VCaP (cell line): ENCODE data around the gene GPR3.

Experiments used
- H3K27ac ChIP-seq: fragments of 450-650 bp; 2 replicates; pipeline ENCODE4 v1.5.1; 2017
- CTCF ChIP-seq: fragments of 450-650 bp; conservative IDR thresholded peaks from 2 replicates; pipeline ENCODE4 v1.5.1; 2017; ENCODE audit warnings: mild to moderate bottlenecking, moderate library complexity

The GPR3 gene

GRCh38 chr1:27374362-27375086, 17.9 kb upstream of the GPR3 start, which contains the start of gene FCN3:
Gene FCN3, minus strand, starts transcription at chr1:27374824. Its CDS starts 6 bp downstream, at chr1:27374818.
- no peak within 1 kb of the TSS for H3K27ac ChIP-seq
- TF ChIP-seq CTCF = no peak

DNA sequence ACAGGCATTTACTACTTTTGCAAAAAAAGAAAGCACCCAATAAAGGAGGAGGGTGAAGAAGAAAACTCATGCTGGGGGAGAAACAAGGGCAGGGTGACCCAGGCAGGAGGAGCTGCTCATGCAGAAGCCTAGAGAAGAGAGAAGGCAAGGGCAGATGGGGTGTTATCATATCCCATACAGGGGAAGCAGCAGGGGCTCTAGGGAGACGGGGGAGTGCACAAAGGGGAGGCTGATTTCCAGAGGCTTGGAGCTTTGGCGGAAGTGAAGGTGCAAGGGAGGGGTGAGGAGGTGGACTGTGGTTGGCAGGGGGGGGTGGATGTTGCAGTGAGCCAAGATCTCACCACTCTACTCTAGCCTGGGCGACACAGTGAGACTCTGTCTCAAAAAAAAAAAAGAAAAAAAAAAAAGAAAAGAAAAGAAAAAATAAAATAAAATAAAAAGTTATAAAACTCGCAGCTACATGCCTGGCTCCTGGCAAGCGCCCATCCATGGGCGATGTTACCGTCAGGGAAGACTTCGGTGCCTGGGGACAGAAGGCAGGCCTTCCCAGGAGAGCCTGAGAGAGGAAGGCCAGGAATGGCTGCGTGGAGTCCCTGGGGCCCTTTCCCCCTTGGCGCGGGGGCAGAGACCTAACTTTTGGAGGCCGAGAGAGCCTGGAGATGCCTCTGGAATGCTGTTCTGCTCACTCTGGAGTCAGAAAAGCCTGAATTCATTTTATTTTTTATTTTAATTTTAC, 14.5 kb upstream of the GPR3 start:
- H3K27ac ChIP-seq = no peak overlapping the region
- TF ChIP-seq CTCF = no peak

DNA sequence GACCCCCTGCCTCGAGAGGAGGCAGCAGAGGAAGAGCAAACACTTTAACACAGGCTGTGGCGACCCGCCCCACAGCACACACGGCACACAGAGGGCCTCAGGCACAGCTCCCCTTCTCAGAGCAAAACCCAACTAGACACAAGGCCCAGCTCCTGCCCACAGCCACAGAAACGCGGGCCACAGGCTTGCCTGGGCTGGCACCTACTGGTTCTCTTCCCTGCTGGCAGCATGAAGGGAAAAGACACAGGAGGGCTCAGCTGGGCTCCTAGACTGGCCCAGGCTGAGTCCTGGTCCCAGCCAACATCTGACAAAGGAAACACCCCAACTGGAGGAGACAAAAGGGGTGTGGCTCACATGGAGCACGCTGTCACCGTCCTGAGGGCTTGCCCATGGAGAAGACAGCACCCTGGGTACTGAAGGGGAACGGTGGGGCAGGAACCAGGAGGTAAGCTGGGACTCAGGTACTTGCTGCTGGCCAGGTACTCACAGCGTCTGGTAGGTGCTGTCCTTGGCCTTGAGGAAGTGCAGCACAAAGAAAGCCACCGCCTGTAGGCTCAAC, 12.8 kb upstream of the GPR3 start:
- no peak overlapping the region for H3K27ac ChIP-seq
- TF ChIP-seq CTCF = no peak

DNA sequence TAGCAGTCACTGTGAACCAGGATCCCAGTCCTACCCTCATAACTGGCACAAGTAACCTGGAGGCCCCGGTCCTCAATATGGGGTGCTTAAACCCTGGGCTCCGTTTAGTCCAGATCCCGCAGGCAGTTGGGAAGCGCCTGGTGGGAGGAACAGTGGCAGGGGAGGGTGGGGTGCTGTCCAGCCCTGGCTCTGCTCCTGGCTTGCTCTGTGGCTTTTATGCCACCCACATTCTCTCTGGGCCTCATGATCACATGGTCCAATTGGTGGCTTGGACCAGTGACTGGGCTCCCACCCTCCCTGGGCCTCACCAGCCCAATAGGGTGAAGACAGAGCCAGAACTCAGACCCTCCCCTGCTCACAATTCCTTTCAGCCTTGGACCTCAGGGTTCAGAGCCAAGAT, 12.2 kb upstream of the GPR3 start:
- TF ChIP-seq CTCF = no peak
- H3K27ac ChIP-seq = no peak overlapping the region

- TF ChIP-seq CTCF = no peak
Measured at GRCh38 chr1:27380766-27381733, 11.4 kb upstream of the GPR3 start.

DNA sequence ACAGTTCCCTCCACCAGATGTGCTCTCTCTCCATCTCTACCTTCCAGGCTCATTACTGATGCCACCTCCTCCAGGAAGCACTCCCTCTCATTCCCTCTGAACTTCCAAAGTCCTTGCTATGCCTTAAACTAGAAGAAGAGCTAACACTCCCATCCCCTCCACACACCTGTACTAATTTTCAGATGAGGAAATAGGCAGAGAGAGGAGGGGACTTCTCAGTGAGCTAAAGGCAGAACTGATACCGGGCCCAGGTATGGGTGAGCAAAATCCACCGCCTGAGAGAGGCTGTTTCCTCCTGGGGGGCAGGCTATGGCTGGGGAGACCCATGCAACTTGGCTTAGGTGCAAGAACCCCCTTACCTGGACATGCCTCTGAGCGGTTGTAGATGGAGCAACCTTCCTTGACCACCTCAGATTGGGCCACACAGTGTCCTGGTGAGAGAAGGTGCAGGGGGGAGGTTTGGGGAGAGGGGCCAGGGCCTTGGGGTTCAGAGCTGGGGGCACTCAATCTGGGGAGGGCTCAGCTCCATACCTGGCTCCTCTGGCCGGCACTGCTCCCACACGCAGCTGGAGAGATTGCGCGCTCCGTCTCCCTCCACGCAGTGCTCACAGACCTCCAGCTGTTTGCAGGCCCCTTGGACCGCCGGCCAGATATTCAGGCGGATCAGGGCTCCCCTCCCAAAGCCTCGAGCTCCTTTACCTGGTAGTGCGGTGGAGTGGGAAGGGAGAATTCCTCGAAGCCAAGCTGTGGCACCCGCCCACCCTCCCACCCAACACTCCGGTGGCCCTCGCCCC, 10.3 kb upstream of the GPR3 start:
- H3K27ac ChIP-seq = no peak overlapping the region
- no peak for TF ChIP-seq CTCF

More at GRCh38 chr1:27380766-27381733, 11.4 kb upstream of the GPR3 start:
- H3K27ac ChIP-seq = no peak overlapping the region
